GM19438 (cell line): ENCODE measurements around the gene CLEC10A.
"Not testable (repeated sequence)": the region's sequence is repeated elsewhere in the genome, so short reads cannot be mapped to it uniquely, and the experiment has no call there.

Source experiments
- ATAC-seq: cut with Tn5 transposase; IDR thresholded peaks from one replicate; pipeline ENCODE4 v1.9.1; 2021; ENCODE audit warnings: low read depth; ENCODE audit not compliant: unreplicated experiment

Gene CLEC10A

DNA sequence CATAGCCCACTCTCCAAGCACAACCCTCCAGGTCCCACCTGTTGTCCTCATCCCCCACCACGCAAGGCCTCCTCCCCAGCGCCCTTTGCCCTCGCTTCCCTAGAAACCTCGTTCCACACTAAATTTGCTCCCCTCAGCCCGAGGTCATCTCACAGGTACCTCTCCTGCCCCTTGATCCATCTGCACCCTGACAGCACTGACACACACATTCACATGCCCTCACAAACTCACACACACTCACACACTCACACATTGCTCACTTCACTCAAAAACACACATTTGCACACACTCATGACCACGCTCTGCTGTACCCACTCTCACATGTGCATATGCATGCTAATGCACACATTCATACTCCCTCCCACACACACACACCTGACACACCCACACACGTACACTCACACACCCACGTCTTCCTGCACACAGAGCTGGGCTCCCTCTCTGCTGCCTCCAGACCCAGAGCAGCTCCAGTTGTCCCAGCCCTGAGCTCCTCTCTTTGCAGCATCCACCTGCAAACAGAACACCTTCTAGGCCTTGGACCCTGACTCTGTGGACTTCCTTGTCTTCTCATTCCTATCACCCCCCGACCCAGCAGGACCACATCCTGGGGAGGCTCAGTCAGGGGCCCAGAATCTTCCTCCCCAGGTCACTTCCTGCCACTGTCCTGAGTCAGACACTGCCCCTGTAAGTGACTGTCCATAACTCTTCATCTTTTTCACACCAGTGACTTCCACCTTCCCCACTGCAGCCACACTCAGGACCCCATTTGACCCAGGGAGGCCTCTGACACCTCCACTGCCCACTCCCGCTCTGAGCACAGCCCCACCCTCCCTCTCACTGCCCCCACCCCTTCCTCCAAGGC is 29.6 kb upstream of the CLEC10A start:
- no peak for ATAC-seq

DNA sequence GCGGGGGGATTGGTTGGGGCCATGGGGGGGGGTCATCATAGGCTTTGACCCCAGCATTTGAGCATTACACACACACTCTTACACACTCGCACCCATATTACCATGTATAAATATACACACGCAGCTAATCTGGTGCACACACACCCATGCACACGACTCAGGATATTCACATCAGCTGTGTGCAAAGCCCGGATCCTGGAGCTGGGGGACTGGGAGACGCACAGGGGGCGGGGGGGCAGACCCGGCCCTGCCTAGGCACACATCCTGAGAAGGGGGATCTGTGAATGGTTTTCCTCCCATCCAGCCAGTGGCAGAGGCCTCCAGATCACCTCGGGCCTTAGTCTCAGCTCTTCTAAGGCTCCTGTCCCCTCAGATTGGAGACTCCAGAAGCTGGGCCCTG is 28.9 kb upstream of the CLEC10A start:
- ATAC-seq = no peak

DNA sequence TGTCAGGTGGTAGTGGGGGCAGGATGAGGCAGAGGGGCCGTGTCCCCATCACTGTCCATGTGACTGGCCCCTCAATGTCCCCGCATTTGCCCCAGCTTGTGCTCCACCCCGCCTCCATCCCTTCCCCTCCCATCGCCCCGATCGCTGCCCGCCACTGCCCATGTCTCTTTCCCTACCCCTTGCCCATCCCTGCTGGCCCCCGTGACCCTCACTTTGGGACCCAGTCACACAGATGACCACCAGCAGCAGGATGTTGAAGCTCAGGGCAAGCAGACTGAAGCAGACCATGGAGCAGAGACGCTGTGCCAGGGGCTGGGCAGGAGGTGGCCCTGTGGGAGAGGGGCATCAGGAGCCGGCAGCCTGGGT is 28.5 kb upstream of the CLEC10A start:
- ATAC-seq = no peak

DNA sequence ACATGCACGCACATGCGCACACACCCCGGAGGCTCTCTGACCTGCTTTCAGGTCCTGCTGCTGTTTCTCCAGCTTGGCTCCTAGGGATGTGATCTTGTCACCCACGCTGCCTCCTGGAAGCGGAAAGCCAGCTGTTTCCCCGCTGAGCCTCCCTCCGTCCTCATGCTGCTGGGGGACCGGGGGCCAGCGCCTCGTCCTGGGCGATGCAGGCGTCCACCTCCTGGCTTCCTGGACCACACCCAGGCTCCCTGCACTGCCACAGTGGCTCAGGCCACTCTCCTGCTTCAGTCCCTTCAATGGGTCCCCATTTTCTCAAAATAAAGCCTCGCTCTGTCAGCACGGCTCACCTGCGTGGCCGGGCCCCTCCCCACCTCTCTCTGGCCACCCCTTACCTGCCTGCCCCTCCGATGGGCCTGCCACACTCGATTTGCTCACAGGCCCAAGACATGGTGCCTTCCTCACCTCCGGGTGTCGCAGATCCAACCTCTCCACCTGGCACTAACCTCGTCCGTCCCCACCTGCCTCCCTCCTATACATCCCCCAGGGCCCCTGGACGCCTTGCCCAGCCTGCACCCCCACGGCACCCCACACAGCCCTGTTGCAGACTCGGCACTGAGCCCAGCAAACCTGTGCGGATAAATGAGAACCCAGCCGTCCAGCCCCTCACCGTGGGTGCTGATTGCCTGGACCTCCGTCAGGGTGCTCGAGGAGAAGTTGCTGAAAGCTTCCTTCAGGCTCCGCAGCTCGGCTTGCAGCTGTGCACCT is 27.9 kb upstream of the CLEC10A start:
- ATAC-seq = no peak

DNA sequence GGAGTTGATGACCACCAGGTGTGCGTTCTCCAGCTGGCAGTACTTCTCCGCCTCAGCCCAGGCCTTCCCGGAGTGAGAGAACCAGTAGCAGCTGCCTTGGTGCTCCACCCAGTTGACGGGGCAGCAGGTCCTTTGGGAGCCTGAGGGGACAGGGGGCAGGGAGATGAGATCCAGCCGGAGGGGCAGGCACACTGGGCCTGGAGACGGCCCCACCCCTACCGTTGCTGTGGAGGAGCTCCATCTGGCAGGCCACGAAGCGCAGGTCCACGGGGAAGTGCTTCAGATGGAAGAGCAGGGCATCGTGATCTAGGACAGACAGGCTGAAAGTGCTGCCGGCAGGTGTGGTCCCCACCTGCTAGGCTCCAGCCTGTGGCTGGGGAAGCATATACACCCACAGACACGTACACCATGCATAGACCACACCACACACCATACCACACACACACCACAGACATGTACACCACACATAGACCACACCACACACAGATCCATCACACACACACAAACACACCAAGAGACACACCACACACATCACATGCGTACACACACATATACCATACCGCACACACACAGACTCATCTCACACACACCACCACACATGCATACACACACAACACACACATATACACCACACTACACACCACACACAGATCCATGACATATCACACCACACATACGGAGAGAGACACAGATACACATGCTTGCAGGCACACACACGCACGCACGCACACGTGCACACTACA is 27.1 kb upstream of the CLEC10A start:
- no peak for ATAC-seq

DNA sequence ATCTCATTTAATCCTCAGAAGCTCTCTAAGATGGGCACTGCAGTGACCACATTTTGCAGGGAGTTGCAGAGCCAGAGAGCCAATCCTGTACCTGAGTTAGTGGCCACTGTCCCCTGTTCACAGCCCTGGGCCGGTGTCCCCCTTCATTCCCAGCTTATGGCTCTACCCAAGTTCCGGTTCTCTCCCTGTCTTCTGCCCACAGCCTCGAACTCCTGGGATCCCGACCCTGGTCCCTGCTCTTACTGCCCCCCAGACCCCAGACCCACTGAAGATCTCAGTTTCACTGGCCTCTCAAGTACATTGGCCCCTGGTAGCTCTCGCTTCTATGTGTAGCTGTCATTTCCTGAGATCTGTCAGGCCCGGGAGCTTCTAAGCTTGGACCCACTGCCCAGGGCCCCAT is 22.4 kb upstream of the CLEC10A start:
- no peak for ATAC-seq

DNA sequence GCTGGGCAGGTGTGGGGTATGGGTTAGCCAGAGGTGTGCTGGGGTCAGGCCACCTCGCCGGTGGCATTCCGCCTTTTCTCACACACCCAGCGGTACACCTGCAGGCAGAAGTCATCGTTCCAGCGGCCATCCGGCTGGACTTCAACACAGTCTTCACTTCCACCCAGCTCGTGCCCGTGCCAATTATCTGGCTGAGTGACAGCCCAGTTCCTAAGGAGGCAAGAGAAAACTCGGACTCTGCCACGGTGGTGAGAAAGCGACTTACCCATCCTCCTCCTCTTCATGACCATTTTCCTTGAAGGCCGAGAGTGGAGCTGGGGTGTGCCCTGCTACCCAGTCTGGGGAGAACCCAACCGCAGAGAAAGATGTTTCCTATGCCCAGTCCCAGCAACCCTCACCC is 21.5 kb upstream of the CLEC10A start:
- no peak for ATAC-seq

DNA sequence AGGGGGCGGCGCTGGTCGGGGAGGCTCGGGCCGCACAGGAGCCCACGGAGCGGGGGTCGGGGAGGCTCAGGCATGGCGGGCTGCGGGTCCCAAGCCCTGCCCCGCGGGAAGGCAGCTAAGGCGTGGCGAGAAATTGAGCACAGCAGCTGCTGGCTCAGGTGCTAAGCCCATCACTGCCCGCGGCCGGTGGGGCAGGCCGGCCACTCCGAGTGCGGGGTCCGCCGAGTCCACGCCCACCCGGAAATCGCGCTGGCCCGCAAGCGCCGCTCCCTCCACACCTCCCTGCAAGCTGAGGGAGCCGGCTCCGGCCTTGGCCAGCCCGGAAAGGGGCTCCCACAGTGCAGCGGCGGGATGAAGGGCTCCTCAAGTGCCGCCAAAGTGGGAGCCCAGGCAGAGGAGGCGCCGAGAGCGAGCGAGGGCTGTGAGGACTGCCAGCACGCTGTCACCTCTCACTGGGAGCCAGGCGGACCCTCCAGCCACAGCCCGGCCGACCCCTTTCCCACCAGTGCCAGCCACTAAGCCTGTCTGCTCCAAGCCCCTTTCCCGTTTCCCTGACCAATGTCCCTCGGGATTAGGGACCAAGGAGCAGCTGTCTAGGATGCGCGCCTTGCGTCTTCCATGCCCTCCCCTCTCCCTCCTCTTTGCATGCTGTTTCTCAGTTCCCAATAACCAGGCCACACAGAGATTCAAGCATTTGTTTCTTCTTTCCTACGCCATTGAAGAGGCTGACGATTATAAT is 20.8 kb upstream of the CLEC10A start:
- not testable (repeated sequence) for ATAC-seq

DNA sequence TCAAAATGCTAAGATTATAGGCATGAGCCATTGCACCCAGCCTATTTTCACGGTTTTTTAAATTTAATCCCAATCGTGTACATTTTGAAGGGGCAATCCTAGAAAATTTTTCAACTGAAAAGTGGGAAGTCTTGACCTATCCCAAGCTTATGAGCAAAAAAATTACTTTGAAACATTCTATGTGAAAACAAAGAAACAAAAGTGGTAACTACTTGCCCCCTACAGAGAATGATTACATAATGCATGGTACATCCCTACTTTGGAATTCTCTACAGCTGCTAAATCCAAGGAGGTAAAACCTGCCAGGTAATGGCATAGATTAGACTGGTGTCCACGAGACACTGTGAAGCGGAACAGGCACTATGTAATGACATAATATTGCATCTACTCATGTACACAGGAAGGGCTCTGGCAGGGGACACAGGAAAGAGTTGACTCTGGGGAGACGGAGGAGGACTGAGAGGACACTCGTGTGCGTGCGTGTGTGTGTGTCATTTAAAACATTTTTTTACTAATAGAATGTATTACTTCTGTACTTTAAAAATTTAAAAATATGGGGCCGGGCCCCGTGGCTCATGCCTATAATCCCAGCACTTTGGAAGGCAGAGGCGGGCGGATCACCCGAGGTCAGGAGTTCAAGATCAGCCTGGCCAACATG is 18.9 kb upstream of the CLEC10A start:
- ATAC-seq = no peak

DNA sequence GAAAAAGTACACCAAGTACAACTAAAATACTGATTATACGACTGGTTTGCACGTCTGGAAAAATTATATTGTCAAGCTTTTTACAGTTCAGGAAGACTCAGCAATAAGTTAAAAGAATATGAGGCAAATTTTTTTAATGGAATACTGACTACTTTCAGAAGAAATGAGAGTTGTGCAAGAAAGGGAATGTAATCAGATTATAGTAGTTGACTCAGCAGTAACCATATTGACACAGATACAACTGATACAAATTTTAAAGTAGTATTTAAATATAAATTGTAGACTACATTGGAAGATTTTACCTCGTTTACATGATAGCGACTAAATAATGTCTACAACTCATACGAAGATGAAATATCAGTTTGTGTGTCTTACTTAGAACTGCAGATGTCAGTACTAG is 17.9 kb upstream of the CLEC10A start:
- no peak for ATAC-seq

DNA sequence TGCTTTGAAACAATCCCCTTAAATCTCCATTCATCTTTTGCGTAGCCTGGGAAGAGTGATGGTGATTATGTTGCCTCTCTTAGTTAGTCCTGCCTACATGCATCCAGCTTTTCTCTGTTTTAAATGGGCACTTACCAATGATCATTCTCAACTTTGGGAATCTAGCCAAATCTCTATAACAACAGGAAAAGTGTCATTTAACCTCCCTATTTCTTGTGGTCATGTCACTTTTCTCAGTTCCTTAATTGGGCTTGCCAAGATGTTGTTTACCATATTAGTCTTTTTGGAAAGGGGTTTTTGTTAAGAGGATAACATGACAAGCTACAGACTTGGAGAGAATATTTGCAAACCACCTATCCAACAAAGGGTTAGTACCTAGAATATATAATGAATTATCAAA is 15.6 kb upstream of the CLEC10A start:
- ATAC-seq = no peak

DNA sequence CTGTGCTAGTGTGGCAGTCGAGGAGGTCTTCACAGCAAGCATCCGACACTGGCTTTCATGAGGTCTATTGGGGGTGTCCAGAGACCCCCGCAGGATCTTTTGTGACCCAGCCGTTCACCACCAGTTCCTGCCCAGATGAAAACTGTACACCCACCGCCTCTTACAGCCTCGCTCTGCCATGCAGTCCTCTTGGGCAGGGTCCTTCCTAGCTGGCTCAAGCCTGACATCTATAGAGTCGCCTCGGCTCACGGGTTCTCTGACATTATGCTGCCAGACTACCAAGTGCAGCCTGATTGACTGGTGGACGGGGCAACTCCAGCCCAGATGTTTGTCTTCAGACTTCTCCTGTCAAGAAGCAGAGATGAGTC is 14.6 kb upstream of the CLEC10A start:
- ATAC-seq = no peak

DNA sequence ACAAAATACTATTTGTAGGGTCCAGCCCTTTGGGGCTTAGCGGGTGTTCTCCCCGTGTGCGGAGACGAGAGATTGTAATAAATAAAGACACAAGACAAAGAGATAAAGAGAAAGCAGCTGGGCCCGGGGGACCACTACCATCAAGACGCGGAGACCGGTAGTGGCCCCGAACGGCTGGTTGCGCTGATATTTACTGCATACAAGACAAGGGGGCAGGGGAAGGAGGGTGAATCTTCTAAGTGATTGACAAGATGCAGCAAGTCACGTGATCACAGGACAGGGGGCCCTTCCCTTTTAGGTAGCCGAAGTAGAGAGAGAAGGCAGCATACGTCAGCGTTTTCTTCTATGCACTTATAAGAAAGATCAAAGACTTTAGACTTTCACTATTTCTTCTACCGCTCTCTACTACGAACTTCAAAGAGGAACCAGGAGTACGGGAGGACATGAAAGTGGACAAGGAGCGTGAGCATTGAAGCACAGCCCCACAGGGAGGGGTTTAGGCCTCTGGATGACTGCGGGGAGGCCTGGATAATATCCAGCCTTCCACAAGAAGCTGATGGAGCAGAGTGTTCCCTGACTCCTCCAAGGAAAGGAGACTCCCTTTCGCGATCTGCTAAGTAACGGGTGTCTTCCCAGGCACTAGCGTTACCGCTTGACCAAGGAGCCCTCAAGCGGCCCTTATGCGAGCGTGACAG is 11.4 kb upstream of the CLEC10A start:
- not testable (repeated sequence) for ATAC-seq

DNA sequence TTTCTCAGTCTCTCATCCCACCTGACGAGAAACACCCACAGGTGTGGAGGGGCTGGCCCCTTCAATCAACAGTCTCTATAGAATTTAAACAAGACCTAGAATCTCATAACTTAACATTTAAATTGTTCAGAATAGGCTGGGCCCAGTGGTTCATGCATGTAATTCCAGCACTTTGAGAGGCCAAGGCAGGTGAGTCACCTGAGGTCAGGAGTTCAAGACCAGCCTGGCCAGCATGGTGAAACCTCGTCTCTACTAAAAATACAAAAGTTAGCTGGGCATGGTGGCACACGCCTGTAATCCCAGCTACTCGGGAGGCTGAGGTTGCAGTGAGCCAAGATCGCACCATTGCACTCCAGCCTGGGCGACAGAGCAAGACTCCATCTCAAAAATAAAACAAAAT is 9.5 kb upstream of the CLEC10A start:
- not testable (repeated sequence) for ATAC-seq

DNA sequence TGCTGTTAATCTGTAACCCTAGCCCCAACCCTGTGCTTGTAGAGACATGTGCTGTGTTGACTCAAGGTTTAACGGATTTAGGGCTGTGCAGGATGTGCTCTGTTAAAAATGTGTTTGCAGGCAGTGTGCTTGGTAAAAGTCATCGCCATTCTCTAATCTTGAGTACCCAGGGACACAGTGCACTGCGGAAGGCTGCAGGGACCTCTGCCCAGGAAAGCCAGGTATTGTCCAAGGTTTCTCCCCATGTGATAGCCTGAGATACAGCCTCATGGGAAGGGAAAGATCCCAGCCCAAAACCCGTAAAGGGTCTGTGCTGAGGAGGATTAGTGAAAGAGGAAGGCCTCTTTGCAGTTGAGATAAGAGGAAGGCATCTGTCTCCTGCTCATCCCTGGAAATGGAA is 8.4 kb upstream of the CLEC10A start:
- not testable (repeated sequence) for ATAC-seq

DNA sequence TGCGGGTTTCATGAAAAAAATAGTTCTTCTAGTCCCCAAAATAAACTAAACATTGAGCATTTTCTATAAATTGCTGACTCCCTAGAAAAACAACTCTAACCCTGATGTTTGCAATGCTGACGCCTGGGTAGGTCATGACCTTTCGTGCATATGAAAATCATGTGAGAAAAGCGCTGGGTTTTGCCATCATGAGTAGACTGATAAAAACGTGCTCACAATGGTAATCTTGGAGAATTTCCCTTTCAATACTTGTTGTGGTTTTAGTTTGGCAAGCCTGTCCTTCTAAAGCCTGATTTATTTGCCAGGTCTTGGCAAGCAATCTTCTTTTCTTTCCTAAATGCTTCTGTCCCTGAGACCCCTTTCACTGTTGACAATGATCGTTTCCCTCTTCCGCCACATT is 4.0 kb upstream of the CLEC10A start:
- no peak for ATAC-seq

DNA sequence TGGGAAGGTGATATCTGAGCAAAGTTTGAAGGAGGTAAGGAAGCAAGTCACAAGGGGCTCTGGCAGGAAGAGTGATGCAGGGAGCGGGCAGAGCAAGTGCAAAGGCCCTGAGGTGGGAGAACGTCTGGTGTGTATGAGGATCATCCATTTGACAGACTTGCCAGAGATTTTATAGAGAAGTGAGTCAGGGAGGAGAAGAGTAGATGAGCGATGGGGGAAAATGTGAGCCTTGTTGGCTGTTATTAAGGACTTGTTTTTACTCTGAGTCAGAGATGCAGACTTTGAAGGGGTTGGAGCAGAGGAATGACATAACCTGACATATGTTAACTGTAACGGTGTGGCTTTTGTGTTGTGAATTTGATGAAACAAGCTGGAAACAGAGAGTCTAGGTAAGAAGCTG is 3.5 kb upstream of the CLEC10A start:
- ATAC-seq = no peak

DNA sequence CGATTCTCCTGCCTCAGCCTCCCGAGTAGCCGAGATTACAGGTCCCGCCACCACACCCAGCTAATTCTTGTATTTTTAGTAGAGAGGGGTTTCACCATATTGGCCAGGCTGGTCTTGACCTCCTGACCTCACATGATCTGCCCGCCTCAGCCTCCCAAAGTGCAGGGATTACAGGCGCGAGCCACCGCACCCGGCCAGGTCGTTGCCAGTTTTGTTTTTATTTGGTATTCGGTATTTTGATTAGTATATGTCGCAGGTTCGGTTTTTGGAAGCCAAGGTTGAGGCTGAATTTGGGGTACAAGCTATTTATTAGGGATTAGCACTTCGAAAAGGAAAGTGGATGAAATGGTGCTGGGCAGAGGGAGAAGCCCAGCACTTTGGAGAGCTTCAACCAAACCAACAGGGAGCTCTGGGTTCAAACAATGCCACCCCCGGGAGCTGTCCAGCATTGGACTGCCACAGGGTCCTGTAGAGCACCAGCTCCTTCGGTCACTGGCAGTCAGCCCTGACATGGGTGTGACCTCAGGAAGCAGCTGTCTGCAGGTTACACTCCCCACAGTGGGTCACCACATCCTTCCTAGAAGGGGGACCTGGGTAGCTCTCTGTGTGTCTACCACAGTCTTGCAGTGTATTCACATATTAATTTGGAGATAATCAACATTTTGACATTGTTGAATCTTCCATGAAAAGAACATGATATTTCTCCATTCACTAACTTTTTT is 1.5 kb upstream of the CLEC10A start:
- ATAC-seq = no peak

DNA sequence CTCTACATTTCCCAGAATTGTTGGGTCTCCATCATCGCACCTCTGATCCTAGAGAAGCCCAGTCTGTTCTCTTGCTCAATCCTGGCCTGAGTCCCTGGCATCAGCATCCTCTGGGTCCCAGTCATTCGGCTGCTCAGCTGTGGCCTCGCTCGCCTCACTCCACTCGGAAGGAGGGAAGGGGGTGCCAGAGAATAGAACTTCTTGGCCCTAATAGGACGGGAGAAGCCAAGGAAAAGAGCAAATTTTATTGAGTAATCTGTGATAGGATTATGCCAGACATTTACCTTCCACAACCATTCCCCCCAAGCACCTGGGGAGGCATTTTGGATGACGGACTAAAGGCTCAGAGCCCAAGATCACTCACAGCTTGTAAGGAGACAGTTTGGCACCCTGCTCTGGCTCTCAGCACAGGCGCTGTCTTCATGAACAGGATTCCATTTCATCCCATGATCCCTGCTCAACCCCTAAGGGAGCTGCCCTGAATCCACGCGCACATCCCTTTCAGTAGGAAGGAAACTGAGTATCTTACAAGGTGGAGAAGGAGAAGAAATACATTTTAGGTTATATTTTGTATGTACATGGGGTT is 498 bp upstream of the CLEC10A start:
- no peak for ATAC-seq
